CD4-positive, alpha-beta T cell treated with Interleukin-6 for 4 hours (primary cell): ENCODE results near the gene FAM89B.

Experiments used
- DNase-seq: peaks from one replicate; pipeline ENCODE4 v3.0.0-alpha.2; 2020; ENCODE audit warnings: mixed read lengths

The FAM89B gene

GRCh38 chr11:65539744-65540289 lies 32.5 kb upstream of the FAM89B start:
- no peak for DNase-seq

- peak; percentile 93 for DNase-seq
Measured at GRCh38 chr11:65540290-65541092, 31.8 kb upstream of the FAM89B start.

DNA sequence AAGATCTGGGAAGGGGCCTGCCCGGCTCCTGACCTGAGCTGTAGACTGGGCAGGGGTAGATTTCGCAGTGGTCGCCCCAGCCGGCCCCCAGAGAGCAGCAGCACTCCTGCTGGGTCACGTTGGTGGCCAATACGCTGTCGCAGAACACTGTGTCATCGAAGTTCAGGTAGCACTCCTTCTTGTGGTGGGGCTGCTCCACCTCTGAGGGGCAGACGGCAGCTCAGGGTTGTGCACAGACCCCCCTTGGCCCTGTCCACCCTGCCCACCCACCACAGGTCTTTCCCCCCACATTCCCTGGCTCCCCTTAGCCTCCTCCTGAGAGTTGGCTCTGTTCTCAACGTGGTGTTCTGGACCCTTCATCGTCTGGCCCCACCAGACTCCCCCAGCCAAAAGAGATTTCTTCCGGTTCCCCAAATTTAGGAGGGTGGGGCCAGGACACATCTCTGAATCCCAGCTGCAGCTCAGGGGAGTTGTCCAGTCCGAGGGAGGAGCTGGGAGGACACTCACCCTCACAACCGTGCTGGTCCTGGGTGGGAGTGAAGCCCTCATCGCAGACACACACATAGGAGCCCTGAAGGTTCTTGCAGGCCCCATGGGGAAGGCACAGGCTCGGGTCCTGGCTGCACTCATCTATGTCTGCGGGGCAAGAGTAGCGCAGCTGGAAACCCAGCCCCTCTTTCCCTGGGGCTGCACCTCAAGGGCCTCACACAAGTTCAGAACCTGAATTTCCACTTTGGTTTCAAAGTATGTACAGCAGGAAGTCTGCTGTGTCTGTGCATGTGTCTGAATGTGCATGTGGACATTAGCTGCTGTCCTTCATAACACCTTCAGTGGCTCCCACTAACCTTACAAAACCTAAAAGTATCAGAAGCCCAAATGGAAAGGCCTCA lies 31.0 kb upstream of the FAM89B start:
- no peak for DNase-seq

DNA sequence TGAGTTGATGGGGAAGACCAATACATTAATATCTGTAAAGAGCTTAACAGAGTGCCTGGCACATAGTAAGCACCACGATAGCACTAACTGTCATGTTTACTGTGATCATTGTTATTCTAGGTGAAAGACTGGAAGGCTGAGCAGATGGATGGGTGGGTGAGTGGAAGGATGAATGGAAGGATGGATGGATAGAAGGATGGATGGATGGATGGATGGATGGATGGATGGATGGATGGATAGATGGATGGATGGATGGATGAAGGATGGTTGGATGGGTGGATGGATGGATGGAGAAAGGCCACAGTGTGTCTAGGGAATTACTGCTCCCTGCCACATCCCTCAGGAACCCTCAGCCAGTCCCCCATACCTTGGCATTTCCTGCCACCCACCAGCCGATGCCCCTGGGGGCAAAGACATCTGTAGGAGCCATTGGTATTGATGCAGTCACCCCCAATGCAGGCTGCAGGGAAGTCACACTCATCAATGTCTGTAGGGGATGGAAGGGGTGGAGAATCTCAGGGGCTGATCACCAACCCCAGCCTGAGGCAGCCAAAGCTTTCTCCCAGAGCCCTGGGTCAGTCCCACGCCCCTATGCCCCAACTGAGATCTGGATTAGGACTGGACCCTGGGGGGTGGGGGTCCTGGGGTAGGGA lies 29.5 kb upstream of the FAM89B start:
- DNase-seq = no peak

DNA sequence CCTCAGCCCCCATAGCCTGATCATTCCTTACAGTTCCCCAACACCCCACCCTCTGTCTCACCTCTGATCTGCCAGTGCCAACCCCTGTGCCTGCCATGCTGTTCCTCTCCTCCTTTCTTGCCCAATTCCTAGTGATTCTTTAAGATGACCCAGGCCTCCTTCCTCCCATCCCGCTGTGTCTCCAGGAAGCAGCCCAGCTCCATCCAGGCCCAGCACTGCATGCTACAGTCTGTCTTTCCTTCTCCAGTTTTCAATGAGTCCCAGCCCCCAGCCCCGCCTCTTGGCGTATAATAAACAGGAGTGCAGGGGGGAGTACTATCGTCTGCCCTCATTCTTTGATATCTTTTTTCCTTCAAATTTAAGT lies 26.5 kb upstream of the FAM89B start:
- no peak for DNase-seq

DNA sequence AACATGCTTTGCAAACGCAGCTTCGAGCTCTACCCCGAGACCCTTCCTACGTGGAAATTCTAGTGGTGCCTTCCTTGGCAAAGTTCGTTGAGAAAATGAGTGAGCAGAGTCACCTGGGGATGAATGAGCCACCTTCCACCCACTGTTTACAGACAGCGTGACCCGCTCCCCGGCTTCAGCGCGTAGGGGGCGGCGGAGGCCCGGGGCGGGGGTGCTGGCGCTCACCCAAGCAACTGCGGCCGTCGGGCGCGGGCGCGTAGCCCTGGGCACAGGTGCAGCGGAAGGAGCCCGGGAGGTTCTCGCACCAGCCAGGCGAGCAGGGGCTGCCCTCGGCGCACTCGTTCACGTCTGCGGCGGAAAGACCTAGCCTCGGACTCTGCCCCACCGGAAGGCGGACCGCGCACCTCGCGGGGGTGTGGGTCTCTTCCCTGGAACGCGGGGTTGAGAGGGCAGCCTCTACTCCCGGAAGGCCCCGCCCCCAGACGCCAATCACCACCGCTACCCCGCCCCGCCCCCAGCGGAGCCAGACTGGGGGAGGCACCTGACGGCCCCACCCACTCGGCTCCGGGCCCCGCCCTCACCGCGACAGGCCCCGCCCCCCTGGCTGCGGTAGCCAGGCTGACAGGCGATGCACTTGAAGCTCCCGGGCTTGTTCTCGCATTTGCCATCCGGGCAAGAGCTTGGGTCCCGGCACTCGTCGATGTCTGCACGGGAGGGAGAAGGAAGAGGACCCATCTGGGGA lies 25.9 kb upstream of the FAM89B start:
- DNase-seq = peak; percentile 98

- DNase-seq = peak; percentile 54
Measured at GRCh38 chr11:65547446-65548125, 24.8 kb upstream of the FAM89B start.

DNA sequence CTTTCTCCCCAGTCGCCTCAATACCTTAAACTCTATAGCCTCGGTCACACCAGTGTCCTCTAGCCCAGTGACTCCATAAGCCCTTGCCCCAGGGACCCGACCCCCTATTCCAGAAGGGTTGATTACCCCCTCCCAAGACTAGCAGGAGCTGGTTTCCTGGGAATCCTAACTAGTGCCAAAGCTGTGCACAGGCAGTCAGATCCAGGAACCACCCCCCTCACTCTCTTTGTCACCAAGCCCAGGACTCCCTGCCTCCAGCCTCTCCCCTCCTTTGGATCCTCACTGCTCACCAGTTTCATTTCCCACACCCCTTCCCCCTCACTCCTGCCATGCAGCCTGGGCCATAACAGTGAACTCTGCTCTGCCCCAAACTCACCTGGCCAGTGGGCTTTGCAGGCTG lies 23.9 kb upstream of the FAM89B start:
- no peak for DNase-seq

DNA sequence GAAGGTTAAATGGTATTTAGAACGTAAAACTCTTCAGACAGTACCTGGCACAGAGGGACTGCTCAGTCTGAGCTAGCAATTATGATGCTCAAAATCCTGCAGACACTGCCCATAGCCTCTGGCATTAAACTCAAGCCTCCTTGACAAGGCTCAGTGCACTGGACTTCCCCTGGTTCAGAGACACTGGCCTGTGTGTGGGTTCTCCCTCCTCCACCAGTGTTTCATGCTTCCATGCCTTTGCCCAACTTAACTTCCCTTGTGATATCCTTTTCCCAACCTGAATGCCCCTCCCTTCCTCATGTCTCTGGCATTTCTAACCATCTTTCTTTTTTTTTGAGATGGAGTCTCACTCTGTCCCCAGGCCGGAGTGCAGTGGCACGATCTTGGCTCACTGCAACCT lies 23.2 kb upstream of the FAM89B start:
- DNase-seq = no peak

GRCh38 chr11:65551572-65552387 lies 20.6 kb upstream of the FAM89B start:
- peak; percentile 76 for DNase-seq

DNA sequence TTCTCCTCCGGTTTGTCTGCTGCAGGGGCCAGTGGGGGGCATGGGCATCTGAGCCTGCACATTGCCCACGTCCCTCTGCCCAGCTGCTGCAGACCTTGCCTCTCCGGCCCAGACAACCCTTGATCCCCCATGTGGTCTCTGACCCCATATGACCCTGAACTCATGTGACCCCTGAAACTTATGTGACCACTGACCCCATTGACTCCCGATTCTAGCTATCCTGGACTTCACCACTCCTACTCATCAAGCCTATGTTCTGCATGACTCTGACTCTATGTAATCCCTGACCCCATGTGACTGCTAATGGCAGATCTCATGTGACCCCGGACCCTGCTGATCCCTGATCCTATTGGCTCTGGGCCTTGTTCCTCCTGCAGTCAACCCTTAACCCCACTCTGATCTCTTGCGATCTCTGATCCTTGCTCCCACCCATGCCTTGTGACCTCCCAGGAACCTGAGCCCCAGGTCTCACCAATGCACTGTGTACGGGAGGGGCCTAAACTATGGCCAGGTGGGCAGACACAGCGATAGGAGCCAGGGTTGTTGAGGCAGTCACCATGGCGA lies 19.9 kb upstream of the FAM89B start:
- DNase-seq = no peak

- peak; percentile 91 for DNase-seq
Measured at GRCh38 chr11:65553301-65554001, 18.9 kb upstream of the FAM89B start.

DNA sequence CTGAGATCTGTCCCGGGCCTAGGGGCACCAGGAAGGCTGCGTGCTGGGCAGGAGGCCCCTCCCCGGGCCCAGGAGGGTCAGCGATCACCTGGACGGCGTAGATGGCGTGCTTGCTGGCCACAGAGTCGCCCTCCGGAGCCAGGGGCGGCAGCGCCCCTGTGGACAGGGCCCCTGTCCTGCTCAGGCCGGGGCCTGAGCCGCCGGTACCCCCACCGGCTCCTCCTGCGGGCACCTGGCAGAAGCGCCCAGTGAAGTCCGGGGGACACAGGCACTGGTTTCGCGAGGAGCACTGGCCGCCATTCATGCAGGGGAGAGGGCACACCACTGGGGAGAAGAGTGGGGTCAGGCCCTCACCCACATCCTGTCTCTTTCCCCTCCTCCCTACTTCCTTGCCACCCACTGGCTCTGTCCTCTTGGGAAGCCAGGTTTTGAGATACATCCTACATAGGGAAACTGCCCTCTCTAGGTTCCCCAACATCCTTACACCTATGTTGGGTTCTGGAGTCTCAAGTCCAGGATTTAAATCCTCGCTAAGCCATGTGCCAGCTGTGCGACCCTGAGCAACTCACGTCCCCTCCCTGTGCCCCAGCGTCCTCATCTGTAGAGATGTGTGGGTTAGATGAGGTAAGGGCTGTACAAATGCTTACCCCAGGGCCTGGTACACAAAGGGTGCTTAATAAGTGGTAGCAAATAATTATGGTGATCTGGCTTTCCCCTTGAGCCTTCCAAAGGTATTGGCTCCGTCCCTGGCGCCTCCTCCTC lies 18.1 kb upstream of the FAM89B start:
- DNase-seq = peak; percentile 30

- no peak for DNase-seq
Measured at GRCh38 chr11:65554842-65555430, 17.4 kb upstream of the FAM89B start.

DNA sequence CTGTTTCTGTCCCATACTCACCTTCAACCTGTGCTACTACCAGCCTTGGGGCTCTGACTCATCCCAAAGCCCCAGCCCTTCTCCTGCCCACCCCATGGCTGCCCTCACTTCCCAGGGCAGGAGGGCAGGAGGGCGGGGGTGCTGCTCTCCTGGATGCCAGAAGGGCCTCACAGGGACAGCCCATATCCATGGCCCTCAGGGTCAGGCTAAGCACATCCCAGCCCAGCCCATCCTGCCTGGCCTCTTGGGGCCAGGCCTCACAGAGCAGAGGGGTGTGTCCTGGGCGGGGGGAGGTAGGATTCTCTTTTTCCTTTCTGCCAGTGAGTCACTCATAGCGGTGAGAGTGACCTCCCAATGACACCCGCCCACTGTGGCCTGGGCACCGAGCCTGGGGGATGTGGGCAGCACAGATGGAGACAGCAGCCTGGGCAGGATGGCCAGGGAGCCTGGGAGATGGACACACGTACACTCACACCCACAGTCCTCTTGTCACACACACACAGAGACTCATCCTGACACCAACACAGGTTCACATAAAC lies 16.6 kb upstream of the FAM89B start:
- DNase-seq = peak; percentile 21

DNA sequence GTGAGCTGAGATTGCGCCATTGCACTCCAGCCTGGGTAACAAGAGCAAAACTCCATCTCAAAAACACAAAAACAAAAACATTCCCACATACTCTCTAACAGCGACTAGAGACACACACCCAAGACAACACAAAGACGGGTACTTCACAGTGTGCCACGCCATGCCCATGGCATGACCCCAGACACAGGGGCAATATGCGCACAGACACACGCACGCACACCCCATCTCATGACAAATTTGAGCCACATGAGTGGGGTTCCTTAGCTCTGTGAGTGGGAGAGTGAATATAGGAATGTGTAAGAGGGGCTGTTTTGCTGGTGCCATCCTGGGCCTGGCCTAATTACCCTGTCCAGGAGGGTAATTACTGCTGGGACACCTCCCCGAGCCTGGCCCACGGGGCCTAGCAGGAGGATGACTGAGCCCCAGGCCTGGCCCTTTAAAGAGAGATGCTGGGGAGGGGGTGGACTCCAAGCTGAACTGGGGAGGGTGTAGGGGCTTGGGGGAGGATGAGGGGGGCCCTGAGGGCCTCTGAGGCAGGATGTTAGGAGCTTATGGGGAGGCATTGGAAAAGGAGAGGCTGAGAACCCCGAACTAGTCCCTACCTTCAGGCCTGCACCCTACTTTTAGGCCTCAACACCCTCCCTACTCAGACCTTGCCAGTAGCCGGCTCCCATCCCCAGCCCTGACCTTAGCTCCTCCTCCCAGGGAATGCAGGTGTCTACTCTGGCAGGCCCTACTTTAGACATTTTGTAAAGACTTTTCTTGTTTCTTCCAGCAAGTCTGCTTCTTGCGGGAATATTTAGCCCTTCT lies 15.7 kb upstream of the FAM89B start:
- DNase-seq = peak; percentile 24

- DNase-seq = peak; percentile 40
Measured at GRCh38 chr11:65557280-65558001, 14.9 kb upstream of the FAM89B start.
